HG03025 (cell line): Measurements from ENCODE around the gene POLE2.
"Not testable (repeated sequence)": the region's sequence is repeated elsewhere in the genome, so short reads cannot be mapped to it uniquely, and the experiment has no call there.

Experiments
- ATAC-seq: cut with Tn5 transposase; IDR thresholded peaks from one replicate; pipeline ENCODE4 v1.9.1; 2021; ENCODE audit warnings: mild to moderate bottlenecking, moderate library complexity; ENCODE audit not compliant: unreplicated experiment, low FRiP score

The POLE2 gene

DNA sequence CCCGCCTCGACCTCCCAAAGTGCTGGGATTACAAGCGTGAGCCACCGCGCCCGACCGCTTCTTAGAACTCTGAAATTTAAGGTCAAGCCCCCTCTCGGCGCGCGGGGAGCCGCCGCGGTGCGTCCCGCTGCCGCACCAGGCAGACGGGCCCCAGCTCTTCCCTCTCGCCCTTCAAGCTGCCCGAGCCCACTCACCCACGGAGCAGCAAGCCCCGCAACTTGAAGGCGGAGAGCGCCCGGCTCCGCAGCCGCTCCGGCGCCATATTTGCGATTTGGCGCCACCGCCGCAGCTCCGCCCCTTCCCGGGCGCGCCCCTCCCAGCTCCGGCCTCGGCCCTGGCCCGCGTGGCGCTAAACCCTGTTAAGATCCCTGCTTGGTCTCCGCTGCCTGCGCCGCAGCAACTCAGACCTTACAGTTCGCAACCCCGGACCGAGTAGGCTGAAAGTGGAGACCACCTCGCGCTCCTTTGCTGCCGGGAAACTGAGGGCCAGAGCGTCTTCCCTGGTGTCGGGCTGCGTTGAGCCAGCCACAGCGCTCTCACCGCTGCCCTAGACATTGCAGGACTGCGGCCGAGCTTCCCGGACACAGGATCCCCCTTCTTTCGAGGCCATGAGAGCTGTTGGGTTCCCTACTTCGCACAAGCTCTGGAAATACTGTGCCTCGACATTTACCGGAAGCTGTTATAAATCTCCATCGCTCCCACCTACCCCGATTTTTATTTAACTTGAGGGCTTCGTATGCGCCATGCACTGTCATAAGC, at the start of gene POLE2:
POLE2 (minus strand) TSS at position 273 of the 759 bp plus-strand sequence; CDS start at position 262, 11 bp downstream.
- ATAC-seq = peak; percentile 70

- not testable (repeated sequence) for ATAC-seq
Measured at GRCh38 chr14:49735669-49736068, 47.7 kb upstream of the POLE2 start.

DNA sequence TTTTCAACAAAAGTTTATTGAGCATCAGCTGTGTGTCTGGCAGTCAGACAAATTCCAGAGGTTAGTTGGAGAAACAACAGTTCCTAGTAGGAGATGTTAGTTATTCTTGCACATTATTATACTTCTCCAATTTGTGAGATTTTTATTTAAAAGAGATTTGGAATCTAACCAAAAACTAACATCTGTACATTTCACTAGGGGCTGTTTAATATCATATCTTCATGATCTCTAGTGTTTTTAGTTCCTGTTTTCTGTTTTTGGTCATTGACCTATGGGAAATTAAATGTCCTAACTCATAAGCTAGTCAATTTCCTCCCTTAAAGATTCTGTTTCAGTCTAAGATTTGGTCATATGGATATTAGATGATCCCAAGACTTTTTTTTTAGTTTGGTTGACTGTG, 45.8 kb upstream of the POLE2 start:
- no peak for ATAC-seq

- ATAC-seq = no peak
Measured at GRCh38 chr14:49732896-49733295, 44.9 kb upstream of the POLE2 start.

GRCh38 chr14:49727171-49727570, 39.2 kb upstream of the POLE2 start:
- ATAC-seq = no peak

DNA sequence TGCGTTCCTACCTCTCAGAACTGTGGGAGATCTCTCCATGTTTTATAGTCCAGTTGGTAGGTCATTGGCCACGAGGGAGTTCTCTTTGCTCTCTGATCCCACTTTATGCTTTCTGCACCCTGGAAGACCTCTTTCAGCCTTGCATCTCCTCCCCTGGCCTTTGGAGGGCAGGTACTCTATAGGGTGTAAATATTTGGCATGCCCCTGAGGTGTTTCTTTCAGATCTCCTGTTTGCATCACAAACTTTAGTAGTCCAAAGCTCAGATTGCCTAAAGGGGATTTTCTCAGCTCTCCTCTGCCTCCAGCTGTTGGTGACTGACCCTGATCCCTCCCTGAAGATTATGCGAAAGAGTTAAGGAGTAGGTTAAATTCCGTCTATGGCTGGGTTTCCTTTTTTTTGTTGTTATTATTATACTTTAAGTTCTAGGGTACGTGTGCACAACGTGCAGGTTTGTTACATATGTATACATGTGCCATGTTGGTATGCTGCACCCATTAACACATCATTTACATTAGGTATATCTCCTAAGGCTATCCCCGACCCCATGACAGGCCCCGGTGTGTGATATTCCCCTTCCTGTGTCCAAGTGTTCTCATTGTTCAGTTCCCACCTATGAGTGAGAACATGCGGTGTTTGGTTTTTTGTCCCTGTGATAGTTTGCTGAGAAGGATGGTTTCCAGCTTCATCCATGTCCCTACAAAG, 33.9 kb upstream of the POLE2 start:
- ATAC-seq = not testable (repeated sequence)

DNA sequence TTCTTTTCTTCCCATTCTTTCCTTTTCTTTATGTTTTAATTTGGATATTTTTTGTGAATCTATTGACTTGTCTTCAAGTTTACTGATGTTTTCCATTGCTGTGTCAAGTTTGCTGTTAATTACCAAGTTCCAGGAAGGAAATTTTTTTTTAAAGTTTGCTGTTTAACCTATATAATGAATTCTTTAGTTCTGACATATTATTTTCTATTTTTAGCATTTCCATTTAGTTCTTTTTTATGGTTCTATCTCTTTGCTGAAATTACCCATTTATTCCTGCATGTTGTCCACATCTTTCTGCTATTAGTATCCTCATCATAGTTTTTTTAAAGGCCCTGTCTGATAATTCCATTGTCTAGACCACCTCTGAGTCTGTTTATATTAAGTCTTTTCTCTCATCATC, 32.7 kb upstream of the POLE2 start:
- no peak for ATAC-seq

DNA sequence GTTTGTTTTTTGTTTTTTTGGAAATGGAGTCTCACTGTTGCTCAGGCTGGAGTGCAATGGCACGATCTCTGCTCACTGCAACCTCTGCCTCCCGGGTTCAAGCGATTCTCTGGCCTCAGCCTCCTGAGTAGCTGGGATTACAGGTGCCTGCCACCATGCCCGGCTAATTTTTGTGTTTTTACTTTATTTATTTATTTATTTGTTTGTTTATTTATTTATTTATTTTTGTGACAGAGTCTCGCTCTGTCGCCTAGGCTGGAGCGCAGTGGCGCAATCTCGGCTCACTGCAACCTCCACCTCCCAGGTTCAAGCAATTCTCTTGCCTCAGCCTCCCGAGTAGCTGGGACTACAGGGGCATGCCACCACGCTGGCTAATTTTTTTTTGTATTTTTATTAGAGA, 23.0 kb upstream of the POLE2 start:
- not testable (repeated sequence) for ATAC-seq

DNA sequence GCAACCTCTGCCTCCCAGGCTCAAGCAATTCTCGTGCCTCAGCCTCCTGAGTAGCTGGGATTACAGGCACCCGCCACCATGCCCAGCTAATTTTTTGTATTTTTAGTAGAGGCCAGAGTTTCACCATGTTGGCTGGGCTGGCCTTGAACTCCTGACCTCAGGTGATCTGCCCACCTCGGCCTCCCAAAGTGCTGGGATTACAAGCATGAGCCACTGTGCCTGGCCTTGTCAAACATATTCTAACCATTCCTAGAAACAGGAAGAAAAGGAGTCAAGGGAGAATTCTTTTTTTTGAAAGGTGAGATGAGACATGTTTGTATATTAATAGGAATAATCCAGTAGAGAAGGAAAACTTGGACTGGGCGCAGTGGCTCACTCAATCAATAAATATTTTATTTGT, 16.5 kb upstream of the POLE2 start:
- ATAC-seq = not testable (repeated sequence)

DNA sequence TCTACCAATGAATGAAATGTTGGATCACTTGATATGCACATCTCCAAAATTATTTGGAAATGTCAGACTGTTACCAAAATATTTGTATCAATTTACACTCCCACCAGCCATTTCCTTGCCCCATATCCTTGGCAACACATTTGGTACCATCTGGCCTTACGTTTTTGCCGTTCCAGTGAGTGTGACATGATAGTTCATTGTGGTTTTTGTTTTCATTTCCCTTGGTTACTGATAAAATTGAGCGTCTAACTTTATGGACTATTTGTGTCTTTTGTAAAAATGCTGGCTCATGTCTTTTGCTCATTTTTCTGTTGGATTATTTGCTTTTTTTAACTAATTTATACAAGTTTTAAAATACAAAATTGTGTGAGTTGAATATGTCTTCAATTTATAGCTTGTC, 16.0 kb upstream of the POLE2 start:
- no peak for ATAC-seq

- no peak for ATAC-seq
Measured at GRCh38 chr14:49702725-49703124, 14.7 kb upstream of the POLE2 start.

DNA sequence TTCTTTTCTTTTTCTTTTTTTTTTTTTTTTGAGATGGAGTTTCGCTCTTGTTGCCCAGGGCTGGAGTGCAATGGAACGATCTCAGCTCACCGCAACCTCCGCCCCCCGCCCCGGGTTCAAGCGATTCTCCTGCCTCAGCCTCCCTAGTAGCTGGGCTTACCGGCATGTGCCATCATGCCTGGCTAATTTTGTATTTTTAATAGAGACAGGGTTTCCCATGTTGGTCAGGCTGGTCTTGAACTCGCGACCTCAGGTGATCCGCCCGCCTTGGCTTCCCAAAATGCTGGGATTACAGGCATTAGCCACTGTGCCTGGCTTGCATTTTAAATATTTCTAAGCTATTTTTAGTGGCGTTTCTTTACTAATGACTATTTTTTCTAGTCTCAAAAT, 5.7 kb upstream of the POLE2 start:
- ATAC-seq = not testable (repeated sequence)

GRCh38 chr14:49692811-49693734, 5.1 kb upstream of the POLE2 start, which contains the start of gene KLHDC1:
Gene KLHDC1, plus strand, starts transcription at chr14:49693120. Its CDS starts 75 bp downstream, at chr14:49693195.
- ATAC-seq = peak; percentile 73

- ATAC-seq = no peak
Measured at GRCh38 chr14:49692193-49692757, 4.3 kb upstream of the POLE2 start.

DNA sequence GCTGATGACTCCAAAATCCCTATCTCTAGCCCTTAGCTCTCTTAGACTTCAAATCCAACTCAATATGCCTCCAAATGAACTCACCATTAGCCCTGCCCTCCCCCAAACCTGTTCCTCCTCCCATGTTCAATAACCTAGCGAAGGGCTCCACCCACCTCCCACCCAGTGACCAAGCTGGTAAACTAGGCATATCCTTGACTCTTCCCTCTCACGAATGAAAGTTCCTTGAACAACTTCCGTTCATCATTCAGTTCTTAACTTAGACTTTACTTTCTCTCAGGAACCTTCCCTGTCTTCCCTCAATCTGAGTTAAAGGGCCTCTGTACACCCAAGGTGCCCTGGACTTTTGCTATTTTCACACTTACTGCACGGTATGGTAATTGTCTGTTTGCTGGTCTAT, 3.0 kb upstream of the POLE2 start:
- ATAC-seq = no peak

GRCh38 chr14:49688701-49689030, 652 bp upstream of the POLE2 start:
- ATAC-seq = no peak

DNA sequence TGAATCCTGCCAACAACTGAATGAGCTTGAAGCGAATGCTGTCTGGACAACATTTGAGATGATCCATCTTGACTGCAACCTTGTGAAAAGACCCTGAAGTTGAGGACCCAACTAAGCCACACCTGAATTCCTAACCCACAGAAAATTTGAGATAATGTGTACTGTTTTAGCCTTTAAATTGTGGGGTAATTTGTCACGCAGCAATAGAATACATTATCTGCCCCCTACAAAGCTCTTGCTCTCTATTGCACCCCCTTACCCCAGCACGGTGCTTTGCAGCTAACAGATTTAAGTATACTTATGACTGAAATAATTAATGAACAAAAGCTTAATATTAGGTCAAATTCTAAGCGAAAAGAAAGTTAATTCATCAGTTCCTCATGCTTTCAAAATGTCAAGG, 1.6 kb downstream of the POLE2 start:
- ATAC-seq = no peak

DNA sequence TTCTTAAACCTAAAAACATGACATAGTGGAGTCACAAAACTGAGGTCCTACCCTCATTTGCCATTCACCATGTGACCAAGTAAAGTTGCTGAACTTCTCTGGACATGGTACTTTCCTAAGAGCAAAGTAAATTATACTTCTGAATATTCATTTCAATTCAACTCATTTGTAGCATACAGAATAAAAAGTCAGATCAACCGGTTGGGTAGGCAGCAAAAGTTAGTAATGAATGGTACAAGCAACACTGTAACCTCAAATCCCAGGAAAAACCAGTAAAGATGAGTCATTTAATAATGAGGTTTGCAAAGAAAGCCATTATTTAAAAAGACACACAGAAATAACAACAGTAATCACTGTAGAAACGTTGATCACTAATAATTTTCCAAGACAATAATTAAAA, 8.7 kb downstream of the POLE2 start:
- ATAC-seq = no peak

DNA sequence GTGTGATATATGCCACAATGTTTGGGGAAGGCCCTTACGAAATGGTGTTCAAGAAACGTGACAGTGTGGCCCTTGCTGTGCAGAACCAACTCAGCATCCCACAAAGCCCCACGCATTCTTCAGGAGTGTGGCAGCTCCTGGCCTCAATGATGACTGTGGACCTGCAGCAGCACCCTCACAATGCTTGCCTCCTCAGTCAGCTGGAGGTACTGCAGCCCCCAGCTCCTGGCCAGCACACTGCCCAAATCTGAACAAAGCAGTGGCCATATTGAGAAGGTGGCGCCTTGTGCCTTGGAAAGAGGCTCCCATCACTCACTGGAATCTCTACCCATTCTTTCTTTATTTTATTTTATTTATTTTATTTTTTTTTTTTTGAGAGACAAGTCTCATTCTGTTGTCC, 10.4 kb downstream of the POLE2 start:
- ATAC-seq = no peak

GRCh38 chr14:49673586-49673985, 14.4 kb downstream of the POLE2 start:
- no peak for ATAC-seq

GRCh38 chr14:49670475-49670874, 17.5 kb downstream of the POLE2 start:
- no peak for ATAC-seq
